NCI-H1930 (cell line): Measurements from ENCODE around the gene NRXN3.

Experiments
- DNase-seq, 2 experiments: peaks; one replicate each; lab custom pipeline; 2025; lab: John Stamatoyannopoulos, UW

The NRXN3 gene

DNA sequence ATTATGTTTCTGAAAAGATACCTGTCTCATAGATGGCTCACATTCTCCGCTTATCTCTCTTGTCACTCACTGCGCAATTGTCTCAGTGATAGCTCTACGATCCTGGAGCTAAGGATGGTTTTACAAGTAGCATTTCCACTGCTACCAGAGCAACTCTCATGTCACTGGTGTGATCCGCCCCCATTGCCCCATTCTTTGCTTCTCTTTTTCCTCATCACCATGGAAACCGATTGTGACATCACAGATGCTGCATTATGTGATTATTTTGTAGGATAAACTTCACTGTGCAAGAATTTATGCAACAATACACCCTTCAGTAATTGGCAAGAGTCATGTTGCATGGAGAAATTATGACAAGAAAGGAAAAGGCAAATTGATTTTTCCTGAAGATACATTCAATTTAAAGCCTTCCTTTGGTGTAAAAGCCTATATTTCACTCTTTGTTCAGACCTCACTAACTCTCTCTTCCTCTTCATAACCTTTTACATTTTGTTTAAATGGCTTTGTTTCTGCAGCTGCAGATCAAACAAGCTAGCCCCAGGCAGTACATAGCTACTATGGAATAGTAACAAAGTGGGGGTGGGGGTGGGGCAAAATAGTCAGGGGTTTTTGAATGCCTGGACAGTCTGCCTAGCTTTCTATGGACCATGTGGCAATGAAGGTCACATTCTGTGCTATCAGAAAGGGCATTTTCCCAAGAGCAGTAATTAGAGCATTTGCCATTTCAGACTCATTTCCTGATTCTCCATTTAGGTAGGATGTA is 539.8 kb downstream of the NRXN3 start:
- DNase-seq = peak in 1 of 2 experiments; percentile 13

- DNase-seq = no peak
These were observed 540.8 kb downstream of the NRXN3 start for GRCh38 chr14:78710963-78711362.

DNA sequence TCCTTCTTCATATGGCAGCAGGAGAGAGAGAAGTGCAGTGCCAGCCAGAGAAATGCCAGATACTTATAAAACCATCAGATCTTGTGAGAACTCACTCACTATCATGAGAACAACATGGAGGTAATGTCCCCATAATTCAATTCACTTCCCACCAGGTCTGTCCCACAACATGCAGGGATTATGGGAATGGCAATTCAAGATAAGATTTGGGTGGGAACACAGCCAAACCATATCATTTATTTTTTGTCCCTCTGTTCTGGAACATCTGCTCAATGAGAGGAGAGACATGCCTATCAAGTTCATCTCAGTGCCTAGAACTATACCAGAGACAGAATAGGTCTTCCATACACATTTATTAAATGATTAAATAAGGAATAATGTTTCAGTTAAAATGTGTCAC is 543.5 kb downstream of the NRXN3 start:
- no peak for DNase-seq

DNA sequence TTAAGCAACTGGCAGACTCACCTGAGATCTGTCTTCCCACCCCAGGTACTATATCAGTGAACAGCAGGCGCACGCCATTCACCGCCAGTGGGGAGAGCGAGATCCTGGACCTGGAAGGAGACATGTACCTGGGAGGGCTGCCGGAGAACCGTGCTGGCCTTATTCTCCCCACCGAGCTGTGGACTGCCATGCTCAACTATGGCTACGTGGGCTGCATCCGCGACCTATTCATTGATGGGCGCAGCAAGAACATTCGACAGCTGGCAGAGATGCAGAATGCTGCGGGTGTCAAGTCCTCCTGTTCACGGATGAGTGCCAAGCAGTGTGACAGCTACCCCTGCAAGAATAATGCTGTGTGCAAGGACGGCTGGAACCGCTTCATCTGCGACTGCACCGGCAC is 544.5 kb downstream of the NRXN3 start:
- no peak for DNase-seq

- peak; percentile 69 to 77 for DNase-seq
These were observed 551.7 kb downstream of the NRXN3 start for GRCh38 chr14:78721756-78722480.

GRCh38 chr14:78725086-78725485 is 554.9 kb downstream of the NRXN3 start:
- DNase-seq = peak; percentile 46 to 68

DNA sequence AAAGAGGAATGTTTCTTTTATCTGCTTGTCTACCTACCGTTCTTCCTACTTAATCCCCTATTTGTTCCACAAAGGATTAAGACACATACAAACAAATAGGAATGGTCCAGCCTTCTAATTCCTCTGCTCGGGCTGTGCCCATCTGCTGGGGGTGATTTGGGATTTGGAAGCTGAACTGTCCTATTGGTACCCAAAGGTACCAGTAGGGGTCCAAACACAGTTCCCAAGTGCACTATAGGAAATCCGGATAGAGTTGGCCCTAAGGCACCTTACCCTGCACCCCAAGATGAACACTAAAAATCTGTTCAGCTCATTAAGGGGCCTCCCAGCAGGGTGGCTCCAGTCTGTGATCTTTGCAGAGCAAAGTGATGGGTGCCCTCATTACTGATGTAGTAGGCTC is 566.9 kb downstream of the NRXN3 start:
- no peak for DNase-seq

DNA sequence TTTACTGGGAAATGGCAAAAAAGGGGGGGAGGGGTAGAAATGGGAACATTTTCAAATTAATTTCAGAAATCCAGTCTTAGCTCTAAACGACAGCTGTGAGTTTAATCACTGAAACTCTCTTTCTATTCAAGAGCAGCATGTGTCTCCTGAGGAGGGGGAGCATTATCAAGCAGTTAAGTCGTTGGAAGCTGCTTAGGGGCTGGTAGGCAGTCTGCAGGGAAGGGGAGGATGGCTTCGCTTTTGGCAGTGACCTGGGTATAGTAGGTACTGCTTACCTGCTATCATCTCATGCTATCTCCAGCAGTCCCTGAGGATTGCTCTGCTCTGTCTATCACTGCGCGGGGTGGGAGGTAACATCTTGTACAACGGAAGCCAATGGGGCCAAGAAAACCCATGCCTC is 567.4 kb downstream of the NRXN3 start:
- DNase-seq = no peak

GRCh38 chr14:78746086-78746595 is 576.0 kb downstream of the NRXN3 start:
- DNase-seq = no peak

- no peak for DNase-seq
These were observed 577.6 kb downstream of the NRXN3 start for GRCh38 chr14:78747813-78748212.

DNA sequence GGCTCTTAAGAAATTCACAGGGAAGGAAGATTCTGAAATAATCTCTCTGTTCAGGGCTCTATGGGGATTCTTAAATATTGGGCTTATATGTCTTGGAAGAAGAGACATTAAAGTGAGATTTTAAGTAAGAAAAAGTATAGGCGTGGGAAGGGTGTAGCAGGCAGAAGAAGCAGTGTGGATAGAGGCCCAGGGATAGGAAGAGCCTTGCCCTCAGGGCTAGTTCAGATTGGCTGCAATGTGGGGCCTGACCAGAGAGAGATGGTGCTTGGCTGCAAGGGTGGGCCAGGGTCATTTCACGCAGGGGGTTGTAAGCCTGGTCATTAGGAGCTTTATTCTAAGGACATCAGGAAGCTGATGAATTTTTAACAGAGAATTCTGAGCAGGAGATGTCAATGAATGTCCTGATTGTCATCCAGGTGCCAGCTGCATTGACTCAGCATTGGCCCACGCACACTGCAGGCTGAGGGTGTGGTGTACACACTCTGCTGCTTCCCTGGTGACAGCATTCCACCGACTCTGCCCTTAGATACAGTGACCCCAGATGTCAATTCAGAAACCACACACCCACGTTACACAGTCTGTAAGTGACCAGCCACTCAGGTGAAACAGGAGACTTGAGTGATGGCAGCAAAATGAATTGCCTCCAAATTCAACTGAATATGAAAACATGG is 582.5 kb downstream of the NRXN3 start:
- no peak for DNase-seq

- no peak for DNase-seq
These were observed 583.9 kb downstream of the NRXN3 start for GRCh38 chr14:78754059-78754458.

DNA sequence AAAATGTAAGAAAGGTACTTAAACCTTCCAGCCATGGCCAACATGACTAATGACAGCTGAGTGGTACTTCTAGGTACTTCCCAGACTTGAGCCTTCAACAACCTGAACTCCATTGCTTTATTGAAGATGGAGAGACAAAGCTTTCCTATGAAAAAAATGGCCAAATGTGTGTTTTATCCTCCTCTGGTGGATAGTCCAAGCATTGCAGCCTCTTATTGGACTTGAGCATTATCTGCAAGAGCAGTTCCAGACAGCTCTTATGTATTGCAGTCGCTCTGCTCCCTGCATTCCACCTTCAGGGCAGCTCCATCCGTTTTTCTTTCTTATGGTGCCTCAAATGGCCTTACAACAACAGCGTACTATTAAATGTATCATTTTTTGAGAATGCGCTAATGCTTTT is 588.2 kb downstream of the NRXN3 start:
- DNase-seq = peak; percentile 60 to 61

DNA sequence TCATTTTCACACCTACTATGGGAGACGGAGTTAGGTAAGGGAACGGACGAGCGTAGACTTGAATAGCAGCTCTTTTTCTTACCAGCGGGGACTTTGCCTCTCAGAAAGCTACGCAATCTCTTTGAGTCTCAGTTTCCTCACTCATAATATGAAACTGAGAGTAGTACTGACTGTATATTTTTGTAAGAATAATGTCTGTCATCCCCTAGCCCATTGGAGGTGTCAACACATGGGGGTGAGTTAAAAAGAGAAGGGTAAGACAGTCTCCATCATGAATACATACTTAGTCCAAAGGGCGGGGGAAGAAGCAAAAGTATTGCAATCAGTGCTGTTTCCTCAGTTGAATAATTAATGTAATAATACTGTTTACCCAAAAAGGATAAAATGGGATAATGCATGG is 592.2 kb downstream of the NRXN3 start:
- DNase-seq = no peak

DNA sequence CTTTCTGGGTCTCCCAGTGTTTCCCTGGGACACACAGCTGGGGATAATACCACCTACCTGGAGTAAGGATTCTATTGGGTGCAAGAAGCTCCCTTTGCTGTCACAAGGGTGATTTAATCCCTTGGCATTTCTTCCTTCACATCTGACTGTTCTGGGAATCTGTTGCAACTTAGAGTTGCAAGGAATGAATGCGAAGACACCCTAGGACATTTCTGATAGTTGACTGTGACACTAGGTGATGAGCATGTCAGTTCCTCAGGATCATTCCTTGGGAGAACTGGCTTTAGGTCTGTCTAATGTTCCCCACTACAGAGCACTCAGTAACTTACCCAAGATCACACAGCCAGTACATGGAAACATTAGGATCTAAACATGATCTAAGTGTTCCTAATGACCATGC is 593.6 kb downstream of the NRXN3 start:
- DNase-seq = no peak

DNA sequence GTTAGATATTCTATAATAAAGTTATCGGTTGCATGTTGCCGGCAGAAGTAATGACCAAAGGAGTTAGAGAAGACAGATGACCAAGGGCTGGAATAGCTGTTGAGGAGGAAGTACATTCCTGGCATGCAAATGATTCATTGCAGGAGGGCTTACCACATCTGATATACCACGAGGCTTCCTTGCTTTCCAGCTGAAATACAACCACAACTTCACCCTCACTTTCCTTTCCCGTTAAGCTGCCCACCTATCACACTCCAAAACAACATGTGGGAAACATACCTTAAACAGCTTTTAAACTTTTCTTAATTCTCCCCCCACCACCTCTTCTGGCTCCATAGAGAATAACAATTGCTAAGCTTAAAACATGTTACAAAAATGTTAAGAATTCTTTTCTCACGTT is 594.1 kb downstream of the NRXN3 start:
- DNase-seq = no peak

- DNase-seq = no peak
These were observed 594.5 kb downstream of the NRXN3 start for GRCh38 chr14:78764645-78765044.

- DNase-seq = no peak
These were observed 597.3 kb downstream of the NRXN3 start for GRCh38 chr14:78767436-78767835.

- DNase-seq = no peak
These were observed 612.4 kb downstream of the NRXN3 start for GRCh38 chr14:78782551-78782950.

GRCh38 chr14:78785265-78785664 is 615.1 kb downstream of the NRXN3 start:
- DNase-seq = no peak

GRCh38 chr14:78788467-78789360 is 618.5 kb downstream of the NRXN3 start:
- no peak for DNase-seq

DNA sequence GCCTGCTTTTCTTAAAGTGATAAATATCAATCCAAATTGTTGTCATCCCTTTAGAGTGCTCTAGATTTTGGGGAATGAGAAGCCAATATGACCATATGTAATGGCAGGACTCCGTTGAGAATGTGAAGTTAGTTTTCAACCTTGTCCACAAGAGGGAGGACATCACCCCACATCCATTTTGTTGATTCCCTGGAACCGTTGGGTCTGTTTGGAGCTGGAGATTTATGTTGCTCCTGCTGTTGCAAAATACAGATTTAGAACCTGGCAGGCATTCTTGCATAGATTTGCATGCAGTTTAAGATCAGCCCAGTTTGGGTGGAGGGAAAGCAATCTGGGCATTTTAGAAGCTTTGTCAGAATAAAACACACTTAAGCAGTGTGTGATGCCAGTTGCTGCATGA is 620.1 kb downstream of the NRXN3 start:
- DNase-seq = peak in 1 of 2 experiments; percentile 38
